GM21619 (cell line): ENCODE results near the gene RALGAPA1.
"Not testable (repeated sequence)": the region's sequence is repeated elsewhere in the genome, so short reads cannot be mapped to it uniquely, and the experiment has no call there.

ENCODE experiments used
- ATAC-seq: cut with Tn5 transposase; IDR thresholded peaks from one replicate; pipeline ENCODE4 v1.9.1; 2021; ENCODE audit not compliant: unreplicated experiment

Gene RALGAPA1

GRCh38 chr14:35821564-35822411 lies 12.7 kb upstream of the RALGAPA1 start:
- ATAC-seq = no peak

GRCh38 chr14:35819591-35820540 lies 10.8 kb upstream of the RALGAPA1 start:
- ATAC-seq = no peak

- ATAC-seq = no peak
Measured at GRCh38 chr14:35818346-35819115, 9.4 kb upstream of the RALGAPA1 start.

GRCh38 chr14:35814371-35815005 lies 5.4 kb upstream of the RALGAPA1 start:
- peak; percentile 77 for ATAC-seq

- ATAC-seq = no peak
Measured at GRCh38 chr14:35810963-35811362, 1.9 kb upstream of the RALGAPA1 start.

GRCh38 chr14:35809597-35809996 lies 502 bp upstream of the RALGAPA1 start:
- ATAC-seq = no peak

- ATAC-seq = no peak
Measured at GRCh38 chr14:35808076-35808637, 938 bp downstream of the RALGAPA1 start.

- ATAC-seq = no peak
Measured at GRCh38 chr14:35807131-35807961, 1.7 kb downstream of the RALGAPA1 start.

- no peak for ATAC-seq
Measured at GRCh38 chr14:35806006-35806907, 2.8 kb downstream of the RALGAPA1 start.

- no peak for ATAC-seq
Measured at GRCh38 chr14:35797796-35798195, 11.3 kb downstream of the RALGAPA1 start.

- ATAC-seq = no peak
Measured at GRCh38 chr14:35789651-35790050, 19.4 kb downstream of the RALGAPA1 start.

GRCh38 chr14:35786856-35787255 lies 22.2 kb downstream of the RALGAPA1 start:
- no peak for ATAC-seq

GRCh38 chr14:35783699-35784098 lies 25.4 kb downstream of the RALGAPA1 start:
- no peak for ATAC-seq

GRCh38 chr14:35779368-35779767 lies 29.7 kb downstream of the RALGAPA1 start:
- ATAC-seq = no peak

- ATAC-seq = not testable (repeated sequence)
Measured at GRCh38 chr14:35777550-35777949, 31.5 kb downstream of the RALGAPA1 start.

- no peak for ATAC-seq
Measured at GRCh38 chr14:35776823-35777222, 32.3 kb downstream of the RALGAPA1 start.

- ATAC-seq = not testable (repeated sequence)
Measured at GRCh38 chr14:35776085-35776484, 33.0 kb downstream of the RALGAPA1 start.

- ATAC-seq = no peak
Measured at GRCh38 chr14:35766700-35767082, 42.4 kb downstream of the RALGAPA1 start.
